ES-I3 (cell line): ENCODE results near the gene FMO2.
"Not testable (repeated sequence)": the region's sequence is repeated elsewhere in the genome, so short reads cannot be mapped to it uniquely, and the experiment has no call there.

Experiments
- H3K36me3 ChIP-seq: 2 replicates; pipeline ENCODE4 v1.6.1; 2013; ENCODE audit warnings: mild to moderate bottlenecking, low read length, control low read depth, moderate library complexity; ENCODE audit not compliant: insufficient read depth
- H3K4me1 ChIP-seq: 2 replicates; pipeline ENCODE4 v1.6.1; 2013; ENCODE audit warnings: mild to moderate bottlenecking, control low read depth, low read length; ENCODE audit not compliant: insufficient read depth
- H3K9ac ChIP-seq: 2 replicates; pipeline ENCODE4 v1.6.1; 2013; ENCODE audit warnings: low read depth, mild to moderate bottlenecking, low read length, moderate library complexity
- H3K9me3 ChIP-seq: 2 replicates; pipeline ENCODE4 v1.6.1; 2013; ENCODE audit warnings: mild to moderate bottlenecking, low read length, moderate library complexity; ENCODE audit not compliant: control insufficient read depth, insufficient read depth

FMO2 gene

DNA sequence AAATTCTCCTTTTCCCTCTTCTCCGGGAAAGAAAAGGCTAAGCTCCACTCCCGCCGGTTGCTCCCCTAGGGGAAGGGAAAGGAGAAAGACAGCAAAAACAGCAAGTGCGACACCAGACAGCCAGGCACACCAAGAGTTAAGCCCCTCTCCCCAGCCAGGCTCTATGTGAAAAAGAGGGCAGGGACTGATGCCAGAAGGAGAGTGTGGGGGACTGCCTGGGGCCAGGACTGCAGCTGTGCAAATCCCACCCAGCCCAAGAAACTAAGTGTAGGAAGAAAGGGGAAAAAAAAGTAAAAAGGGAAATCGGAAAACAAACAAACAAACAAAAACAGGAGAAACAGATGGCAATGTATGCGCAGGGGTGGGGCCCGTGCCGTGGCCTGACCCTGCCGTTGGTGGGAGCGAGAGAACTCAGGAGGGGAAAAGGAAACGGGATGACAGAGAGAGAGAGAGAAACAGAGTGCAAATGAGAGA lies 35.5 kb downstream of the FMO2 start:
- H3K9me3 ChIP-seq = no peaks in the 10 kb centered on the region
- H3K9ac ChIP-seq = peak overlapping the region; percentile 59
- peaks cover 33% of the 10 kb centered on the region for H3K4me1 ChIP-seq
- H3K36me3 ChIP-seq = no peaks in the 10 kb centered on the region

- H3K9ac ChIP-seq = no peak overlapping the region
- H3K4me1 ChIP-seq = peaks cover 35% of the 10 kb centered on the region
- H3K9me3 ChIP-seq = no peaks in the 10 kb centered on the region
- H3K36me3 ChIP-seq = no peaks in the 10 kb centered on the region
Observed at GRCh38 chr1:171221665-171222591, 36.8 kb downstream of the FMO2 start.

DNA sequence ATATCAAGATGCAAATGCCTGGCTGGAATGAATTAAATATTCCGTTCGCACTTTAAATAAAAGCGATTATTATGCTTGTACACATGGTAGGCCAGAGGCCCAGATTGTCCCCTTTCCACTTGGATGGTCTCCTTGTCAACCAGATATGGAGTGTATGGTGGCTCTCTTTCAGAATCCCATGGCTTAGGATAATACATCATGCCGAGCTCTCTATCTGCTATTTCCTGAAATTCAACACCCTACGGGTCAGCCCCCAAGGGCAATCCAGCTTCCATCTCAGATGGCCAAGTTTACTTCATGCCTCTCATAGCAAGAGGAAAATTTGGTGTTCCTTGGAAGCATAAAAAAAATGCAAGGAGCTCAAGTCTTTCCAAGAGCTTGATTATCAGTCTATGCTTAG lies 37.8 kb downstream of the FMO2 start:
- no peaks in the 10 kb centered on the region for H3K9me3 ChIP-seq
- H3K36me3 ChIP-seq = no peaks in the 10 kb centered on the region
- peaks cover 35% of the 10 kb centered on the region for H3K4me1 ChIP-seq
- H3K9ac ChIP-seq = no peak overlapping the region

DNA sequence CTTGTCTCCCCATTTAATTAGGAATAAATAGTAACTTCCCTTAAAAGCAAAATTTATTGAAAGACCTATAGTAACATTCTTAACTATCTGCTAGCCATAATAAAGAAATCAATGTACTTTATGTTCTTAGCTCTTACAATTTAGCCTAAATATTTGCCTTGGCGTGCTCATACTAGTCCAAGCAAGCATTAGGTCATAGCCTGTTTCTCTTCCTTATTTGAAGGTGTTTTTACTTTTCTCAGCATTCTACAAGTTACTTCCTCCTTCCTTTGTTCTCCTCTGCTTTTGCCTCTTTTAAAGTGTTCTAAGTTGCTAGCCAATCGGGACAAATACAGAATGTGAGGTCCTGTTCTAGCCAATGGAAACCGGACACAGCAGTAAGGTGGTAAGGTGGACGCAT lies 39.2 kb downstream of the FMO2 start:
- not testable (repeated sequence) for H3K9me3 ChIP-seq, H3K36me3 ChIP-seq, H3K9ac ChIP-seq
- peaks cover 26% of the 10 kb centered on the region for H3K4me1 ChIP-seq

GRCh38 chr1:171226747-171227370 lies 41.8 kb downstream of the FMO2 start:
- H3K4me1 ChIP-seq = peaks cover 17% of the 10 kb centered on the region
- H3K36me3 ChIP-seq = no peaks in the 10 kb centered on the region
- no peak overlapping the region for H3K9ac ChIP-seq
- H3K9me3 ChIP-seq = no peaks in the 10 kb centered on the region

DNA sequence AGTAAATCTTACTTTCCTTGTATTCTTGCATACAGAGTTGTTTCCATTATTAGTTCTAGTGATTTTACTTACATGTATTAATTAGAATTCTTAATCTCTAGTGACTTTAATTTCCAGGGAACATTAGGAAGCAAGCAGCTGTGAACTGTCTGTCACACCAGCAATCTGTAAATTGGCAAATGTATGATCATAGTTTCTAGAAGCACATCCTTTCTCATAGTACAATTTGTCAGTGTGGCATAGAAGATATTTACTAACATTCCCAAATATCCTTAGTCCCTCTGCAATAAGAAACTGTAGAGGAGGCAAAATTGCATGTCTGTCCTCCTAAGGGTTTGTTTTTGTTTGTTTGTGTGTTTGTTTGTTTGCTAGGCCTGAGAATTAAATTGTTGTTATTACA lies 46.2 kb downstream of the FMO2 start:
- Histone ChIP-seq H3K9ac (no peak overlapping the region), H3K36me3 (no peaks in the 10 kb centered on the region), H3K4me1 (peaks cover 3% of the 10 kb centered on the region; the same call in 1 of the 2 replicates), H3K9me3 (no peaks in the 10 kb centered on the region)

DNA sequence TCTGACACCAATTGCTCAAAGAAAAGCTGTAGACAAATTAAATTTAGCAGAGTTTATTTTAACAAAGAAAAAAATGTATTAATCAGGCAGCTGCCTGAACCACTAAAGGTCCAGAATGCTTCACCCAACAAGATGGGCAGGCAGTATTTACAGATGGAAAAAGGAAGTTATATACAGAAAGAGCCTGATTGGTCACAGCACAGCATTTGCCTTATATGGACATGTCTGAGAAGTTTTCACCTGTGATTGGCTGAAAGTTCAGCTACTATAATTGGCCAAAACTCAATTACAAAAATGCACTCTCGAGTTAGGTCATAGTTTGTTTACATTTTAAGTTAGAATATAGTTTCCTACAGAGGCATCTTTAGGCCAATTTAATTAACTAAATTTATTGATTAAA lies 48.1 kb downstream of the FMO2 start:
- H3K9me3 ChIP-seq = no peaks in the 10 kb centered on the region
- H3K9ac ChIP-seq = no peak overlapping the region
- H3K36me3 ChIP-seq = no peaks in the 10 kb centered on the region
- H3K4me1 ChIP-seq = no peaks in the 10 kb centered on the region

DNA sequence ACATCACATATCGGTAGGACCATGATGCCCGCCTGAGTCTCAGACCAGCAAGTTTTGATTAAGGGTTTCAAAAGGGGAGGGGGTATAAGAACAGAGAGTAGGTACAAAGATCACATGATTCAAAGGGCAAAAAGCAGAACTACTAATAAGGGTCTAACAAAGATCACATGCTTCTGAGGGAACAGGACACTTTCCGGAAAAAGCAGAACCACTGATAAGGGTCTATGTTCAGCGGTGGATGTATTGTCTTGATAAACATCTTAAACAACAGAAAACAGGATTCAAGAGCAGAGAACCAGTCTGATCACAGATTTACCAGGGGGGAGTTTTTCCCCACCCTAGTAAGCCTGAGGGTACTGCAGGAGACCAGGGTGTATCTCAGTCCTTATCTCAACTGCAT lies 51.1 kb downstream of the FMO2 start:
- not testable (repeated sequence) for H3K9ac ChIP-seq, H3K36me3 ChIP-seq, H3K9me3 ChIP-seq, H3K4me1 ChIP-seq

DNA sequence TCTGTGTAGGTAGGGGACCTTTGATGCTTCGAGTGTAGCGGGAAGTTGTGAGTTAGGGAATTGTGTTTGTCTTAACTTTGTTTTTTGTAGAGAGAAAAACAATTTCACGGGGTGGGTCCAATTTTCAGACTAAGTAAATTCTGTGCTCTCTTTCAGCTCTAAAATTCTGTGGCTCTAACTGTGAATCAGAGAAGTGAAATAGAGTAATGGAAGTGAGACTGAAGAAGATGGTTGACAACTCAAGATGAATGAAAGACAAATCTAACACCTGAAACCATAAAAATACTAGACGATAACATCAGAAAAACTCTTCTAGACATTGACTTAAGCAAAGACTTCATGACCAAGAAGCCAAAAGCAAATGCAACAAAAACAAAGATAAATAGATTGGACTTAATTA lies 58.8 kb downstream of the FMO2 start:
- no peaks in the 10 kb centered on the region for H3K9me3 ChIP-seq
- no peaks in the 10 kb centered on the region for H3K36me3 ChIP-seq
- no peak overlapping the region for H3K9ac ChIP-seq
- H3K4me1 ChIP-seq = no peaks in the 10 kb centered on the region

GRCh38 chr1:171245458-171246064 lies 60.5 kb downstream of the FMO2 start:
- Histone ChIP-seq H3K4me1 (no peaks in the 10 kb centered on the region), H3K9me3 (no peaks in the 10 kb centered on the region), H3K36me3 (no peaks in the 10 kb centered on the region), H3K9ac (no peak overlapping the region)

GRCh38 chr1:171247501-171247900 lies 62.4 kb downstream of the FMO2 start:
- Histone ChIP-seq H3K9me3 (no peaks in the 10 kb centered on the region), H3K36me3 (no peaks in the 10 kb centered on the region), H3K4me1 (no peaks in the 10 kb centered on the region), H3K9ac (no peak overlapping the region)

DNA sequence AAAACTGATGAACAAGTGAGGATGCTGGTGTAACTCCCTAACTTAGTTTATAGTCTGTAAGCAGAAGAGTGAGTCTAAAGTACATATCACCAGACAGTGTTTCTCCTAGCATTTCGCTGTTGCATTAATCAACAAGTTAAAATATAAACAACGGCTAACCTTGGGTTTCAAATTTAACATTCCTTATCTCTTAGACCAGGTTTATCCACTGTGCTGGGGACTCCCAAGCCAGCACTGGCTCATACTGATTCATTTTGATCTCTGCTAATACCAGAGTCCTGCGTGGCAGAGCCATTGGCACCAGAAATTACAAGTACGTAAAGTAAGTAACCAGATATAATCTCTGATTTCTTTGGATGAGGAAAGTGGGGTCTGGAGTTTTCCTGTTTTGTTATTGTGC lies 63.2 kb downstream of the FMO2 start, which contains the start of gene FMO1:
Gene FMO1, plus strand, starts transcription at position 193 of the 400 bp plus-strand sequence. CDS start 9,594 bp downstream, outside the sequence.
- Histone ChIP-seq H3K9me3 (no peaks in the 10 kb centered on the region), H3K36me3 (no peaks in the 10 kb centered on the region), H3K4me1 (no peaks in the 10 kb centered on the region), H3K9ac (no peak within 1 kb of the TSS)

GRCh38 chr1:171248841-171249240 lies 63.7 kb downstream of the FMO2 start:
- no peaks in the 10 kb centered on the region for H3K9me3 ChIP-seq
- no peaks in the 10 kb centered on the region for H3K36me3 ChIP-seq
- H3K4me1 ChIP-seq = no peaks in the 10 kb centered on the region
- no peak overlapping the region for H3K9ac ChIP-seq

- no peaks in the 10 kb centered on the region for H3K9me3 ChIP-seq
- H3K4me1 ChIP-seq = no peaks in the 10 kb centered on the region
- H3K9ac ChIP-seq = no peak overlapping the region
- H3K36me3 ChIP-seq = no peaks in the 10 kb centered on the region
Observed at GRCh38 chr1:171250263-171250662, 65.2 kb downstream of the FMO2 start.
